GM23338 (cell line): Measurements from ENCODE around the gene ZNF383.

Experiments
- CREB1 ChIP-seq: fragments of 250-450 bp; sonication (Bioruptor Pico); IDR thresholded peaks from 2 replicates; pipeline ENCODE4 v1.5.0; 2020; ENCODE audit warnings: low read depth, mild to moderate bottlenecking, moderate library complexity
- EZH2 ChIP-seq: fragments of 200-600 bp; sonication (generic); IDR thresholded peaks from one replicate; pipeline ENCODE4 v1.8.0; 2017; ENCODE audit warnings: antibody characterized with exemption, mild to moderate bottlenecking, low read depth; ENCODE audit not compliant: unreplicated experiment
- EZH2phosphoT487 ChIP-seq: fragments of 200-600 bp; sonication (generic); IDR thresholded peaks from one replicate; pipeline ENCODE4 v1.8.1; 2018; ENCODE audit warnings: antibody characterized with exemption; ENCODE audit not compliant: unreplicated experiment
- JUNB ChIP-seq: IDR thresholded peaks from one replicate; pipeline ENCODE4 v1.6.1; 2016; ENCODE audit warnings: antibody characterized with exemption; ENCODE audit not compliant: unreplicated experiment
- NANOG ChIP-seq: IDR thresholded peaks from 2 replicates; pipeline ENCODE4 v1.6.1; 2016; ENCODE audit warnings: antibody characterized with exemption, borderline replicate concordance
- POLR2AphosphoS5 ChIP-seq: IDR thresholded peaks from 2 replicates; pipeline ENCODE4 v1.6.1; 2016; ENCODE audit warnings: antibody characterized with exemption, low read depth
- REST ChIP-seq: IDR thresholded peaks from one replicate; pipeline ENCODE4 v1.6.1; 2018; ENCODE audit warnings: antibody characterized with exemption; ENCODE audit not compliant: unreplicated experiment
- STAT1 ChIP-seq: IDR thresholded peaks from one replicate; pipeline ENCODE4 v1.6.1; 2016; ENCODE audit warnings: antibody characterized with exemption; ENCODE audit not compliant: unreplicated experiment
- ZNF114 ChIP-seq: fragments of 250-450 bp; sonication (Bioruptor Pico); IDR thresholded peaks from 2 replicates; pipeline ENCODE4 v1.5.0; 2020; ENCODE audit warnings: mild to moderate bottlenecking, moderate library complexity
- ZNF331 ChIP-seq: fragments of 250-450 bp; sonication (Bioruptor Pico); IDR thresholded peaks from 2 replicates; pipeline ENCODE4 v1.5.0; 2020; ENCODE audit warnings: low read depth, mild to moderate bottlenecking, moderate library complexity
- TF ChIP-seq, protein P1 (sequence below), 2 experiments: fragments of 200-600 bp in 1 of 2; sonication (generic) in 1 of 2; conservative IDR thresholded peaks; 2 replicates each; pipeline versions ENCODE4 v1.5.1 to v1.6.1; 2016 to 2017; ENCODE audit warnings: antibody characterized with exemption in 2 of 2, low read depth in 2 of 2, mild to moderate bottlenecking in 2 of 2, moderate library complexity in 1 of 2
- TF ChIP-seq, protein P2 (sequence below): IDR thresholded peaks from 2 replicates; pipeline ENCODE4 v1.6.1; 2016; ENCODE audit warnings: antibody characterized with exemption
- TF ChIP-seq, protein P3 (sequence below): fragments of 250-450 bp; sonication (Bioruptor Pico); IDR thresholded peaks from 2 replicates; pipeline ENCODE4 v1.5.0; 2020; ENCODE audit warnings: mild to moderate bottlenecking, moderate library complexity

GRCh38 chr19:37197768-37198167, 20.2 kb upstream of the ZNF383 start:
- TF ChIP-seq, protein P1, sequence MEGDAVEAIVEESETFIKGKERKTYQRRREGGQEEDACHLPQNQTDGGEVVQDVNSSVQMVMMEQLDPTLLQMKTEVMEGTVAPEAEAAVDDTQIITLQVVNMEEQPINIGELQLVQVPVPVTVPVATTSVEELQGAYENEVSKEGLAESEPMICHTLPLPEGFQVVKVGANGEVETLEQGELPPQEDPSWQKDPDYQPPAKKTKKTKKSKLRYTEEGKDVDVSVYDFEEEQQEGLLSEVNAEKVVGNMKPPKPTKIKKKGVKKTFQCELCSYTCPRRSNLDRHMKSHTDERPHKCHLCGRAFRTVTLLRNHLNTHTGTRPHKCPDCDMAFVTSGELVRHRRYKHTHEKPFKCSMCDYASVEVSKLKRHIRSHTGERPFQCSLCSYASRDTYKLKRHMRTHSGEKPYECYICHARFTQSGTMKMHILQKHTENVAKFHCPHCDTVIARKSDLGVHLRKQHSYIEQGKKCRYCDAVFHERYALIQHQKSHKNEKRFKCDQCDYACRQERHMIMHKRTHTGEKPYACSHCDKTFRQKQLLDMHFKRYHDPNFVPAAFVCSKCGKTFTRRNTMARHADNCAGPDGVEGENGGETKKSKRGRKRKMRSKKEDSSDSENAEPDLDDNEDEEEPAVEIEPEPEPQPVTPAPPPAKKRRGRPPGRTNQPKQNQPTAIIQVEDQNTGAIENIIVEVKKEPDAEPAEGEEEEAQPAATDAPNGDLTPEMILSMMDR (conservative IDR thresholded peaks at IDR 0.05; ENCODE audit: low read depth in 2 of 2) = no peak
- TF ChIP-seq, protein P2, sequence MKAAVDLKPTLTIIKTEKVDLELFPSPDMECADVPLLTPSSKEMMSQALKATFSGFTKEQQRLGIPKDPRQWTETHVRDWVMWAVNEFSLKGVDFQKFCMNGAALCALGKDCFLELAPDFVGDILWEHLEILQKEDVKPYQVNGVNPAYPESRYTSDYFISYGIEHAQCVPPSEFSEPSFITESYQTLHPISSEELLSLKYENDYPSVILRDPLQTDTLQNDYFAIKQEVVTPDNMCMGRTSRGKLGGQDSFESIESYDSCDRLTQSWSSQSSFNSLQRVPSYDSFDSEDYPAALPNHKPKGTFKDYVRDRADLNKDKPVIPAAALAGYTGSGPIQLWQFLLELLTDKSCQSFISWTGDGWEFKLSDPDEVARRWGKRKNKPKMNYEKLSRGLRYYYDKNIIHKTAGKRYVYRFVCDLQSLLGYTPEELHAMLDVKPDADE = no peak
- TF ChIP-seq ZNF114 (CRISPR knock-in tag) (no peak), POLR2AphosphoS5 (no peak), EZH2 (no peak), REST (no peak), EZH2phosphoT487 (no peak), CREB1 (no peak), ZNF331 (CRISPR knock-in tag) (no peak), JUNB (no peak), NANOG (no peak), STAT1 (no peak)
- TF ChIP-seq, protein P3, sequence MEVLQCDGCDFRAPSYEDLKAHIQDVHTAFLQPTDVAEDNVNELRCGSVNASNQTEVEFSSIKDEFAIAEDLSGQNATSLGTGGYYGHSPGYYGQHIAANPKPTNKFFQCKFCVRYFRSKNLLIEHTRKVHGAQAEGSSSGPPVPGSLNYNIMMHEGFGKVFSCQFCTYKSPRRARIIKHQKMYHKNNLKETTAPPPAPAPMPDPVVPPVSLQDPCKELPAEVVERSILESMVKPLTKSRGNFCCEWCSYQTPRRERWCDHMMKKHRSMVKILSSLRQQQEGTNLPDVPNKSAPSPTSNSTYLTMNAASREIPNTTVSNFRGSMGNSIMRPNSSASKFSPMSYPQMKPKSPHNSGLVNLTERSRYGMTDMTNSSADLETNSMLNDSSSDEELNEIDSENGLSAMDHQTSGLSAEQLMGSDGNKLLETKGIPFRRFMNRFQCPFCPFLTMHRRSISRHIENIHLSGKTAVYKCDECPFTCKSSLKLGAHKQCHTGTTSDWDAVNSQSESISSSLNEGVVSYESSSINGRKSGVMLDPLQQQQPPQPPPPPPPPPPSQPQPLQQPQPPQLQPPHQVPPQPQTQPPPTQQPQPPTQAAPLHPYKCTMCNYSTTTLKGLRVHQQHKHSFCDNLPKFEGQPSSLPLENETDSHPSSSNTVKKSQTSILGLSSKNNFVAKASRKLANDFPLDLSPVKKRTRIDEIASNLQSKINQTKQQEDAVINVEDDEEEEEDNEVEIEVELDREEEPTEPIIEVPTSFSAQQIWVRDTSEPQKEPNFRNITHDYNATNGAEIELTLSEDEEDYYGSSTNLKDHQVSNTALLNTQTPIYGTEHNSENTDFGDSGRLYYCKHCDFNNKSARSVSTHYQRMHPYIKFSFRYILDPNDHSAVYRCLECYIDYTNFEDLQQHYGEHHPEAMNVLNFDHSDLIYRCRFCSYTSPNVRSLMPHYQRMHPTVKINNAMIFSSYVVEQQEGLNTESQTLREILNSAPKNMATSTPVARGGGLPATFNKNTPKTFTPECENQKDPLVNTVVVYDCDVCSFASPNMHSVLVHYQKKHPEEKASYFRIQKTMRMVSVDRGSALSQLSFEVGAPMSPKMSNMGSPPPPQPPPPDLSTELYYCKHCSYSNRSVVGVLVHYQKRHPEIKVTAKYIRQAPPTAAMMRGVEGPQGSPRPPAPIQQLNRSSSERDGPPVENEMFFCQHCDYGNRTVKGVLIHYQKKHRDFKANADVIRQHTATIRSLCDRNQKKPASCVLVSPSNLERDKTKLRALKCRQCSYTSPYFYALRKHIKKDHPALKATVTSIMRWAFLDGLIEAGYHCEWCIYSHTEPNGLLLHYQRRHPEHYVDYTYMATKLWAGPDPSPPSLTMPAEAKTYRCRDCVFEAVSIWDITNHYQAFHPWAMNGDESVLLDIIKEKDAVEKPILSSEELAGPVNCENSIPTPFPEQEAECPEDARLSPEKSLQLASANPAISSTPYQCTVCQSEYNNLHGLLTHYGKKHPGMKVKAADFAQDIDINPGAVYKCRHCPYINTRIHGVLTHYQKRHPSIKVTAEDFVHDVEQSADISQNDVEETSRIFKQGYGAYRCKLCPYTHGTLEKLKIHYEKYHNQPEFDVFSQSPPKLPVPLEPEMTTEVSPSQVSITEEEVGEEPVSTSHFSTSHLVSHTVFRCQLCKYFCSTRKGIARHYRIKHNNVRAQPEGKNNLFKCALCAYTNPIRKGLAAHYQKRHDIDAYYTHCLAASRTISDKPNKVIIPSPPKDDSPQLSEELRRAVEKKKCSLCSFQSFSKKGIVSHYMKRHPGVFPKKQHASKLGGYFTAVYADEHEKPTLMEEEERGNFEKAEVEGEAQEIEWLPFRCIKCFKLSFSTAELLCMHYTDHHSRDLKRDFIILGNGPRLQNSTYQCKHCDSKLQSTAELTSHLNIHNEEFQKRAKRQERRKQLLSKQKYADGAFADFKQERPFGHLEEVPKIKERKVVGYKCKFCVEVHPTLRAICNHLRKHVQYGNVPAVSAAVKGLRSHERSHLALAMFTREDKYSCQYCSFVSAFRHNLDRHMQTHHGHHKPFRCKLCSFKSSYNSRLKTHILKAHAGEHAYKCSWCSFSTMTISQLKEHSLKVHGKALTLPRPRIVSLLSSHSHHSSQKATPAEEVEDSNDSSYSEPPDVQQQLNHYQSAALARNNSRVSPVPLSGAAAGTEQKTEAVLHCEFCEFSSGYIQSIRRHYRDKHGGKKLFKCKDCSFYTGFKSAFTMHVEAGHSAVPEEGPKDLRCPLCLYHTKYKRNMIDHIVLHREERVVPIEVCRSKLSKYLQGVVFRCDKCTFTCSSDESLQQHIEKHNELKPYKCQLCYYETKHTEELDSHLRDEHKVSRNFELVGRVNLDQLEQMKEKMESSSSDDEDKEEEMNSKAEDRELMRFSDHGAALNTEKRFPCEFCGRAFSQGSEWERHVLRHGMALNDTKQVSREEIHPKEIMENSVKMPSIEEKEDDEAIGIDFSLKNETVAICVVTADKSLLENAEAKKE (CRISPR knock-in tag) = no peak
